ENCODE data around the gene SHCBP1L.

The SHCBP1L gene

GRCh38 chr1:182890927-182891610 is 61.9 kb downstream of the SHCBP1L start:
- no peak for DNase-seq (ENCODE audit: low spot score)

- DNase-seq (ENCODE audit: low spot score) = no peak
Measured at GRCh38 chr1:182889997-182890396, 63.0 kb downstream of the SHCBP1L start.

GRCh38 chr1:182888736-182889531 is 64.0 kb downstream of the SHCBP1L start:
- no peak for DNase-seq (ENCODE audit: low spot score)

- no peak for DNase-seq (ENCODE audit: low spot score)
Measured at GRCh38 chr1:182886985-182887384, 66.0 kb downstream of the SHCBP1L start.

GRCh38 chr1:182885591-182885990 is 67.4 kb downstream of the SHCBP1L start:
- no peak for DNase-seq (ENCODE audit: low spot score)

GRCh38 chr1:182884872-182885271 is 68.1 kb downstream of the SHCBP1L start:
- no peak for DNase-seq (ENCODE audit: low spot score)

- no peak for DNase-seq (ENCODE audit: low spot score)
Measured at GRCh38 chr1:182877842-182878241, 75.1 kb downstream of the SHCBP1L start.

GRCh38 chr1:182877331-182877730 is 75.6 kb downstream of the SHCBP1L start:
- DNase-seq (ENCODE audit: low spot score) = no peak

GRCh38 chr1:182875889-182876288 is 77.1 kb downstream of the SHCBP1L start:
- no peak for DNase-seq (ENCODE audit: low spot score)

- DNase-seq (ENCODE audit: low spot score) = no peak
Measured at GRCh38 chr1:182872881-182873280, 80.1 kb downstream of the SHCBP1L start.

GRCh38 chr1:182869241-182869666 is 83.7 kb downstream of the SHCBP1L start:
- peak; percentile 26 for DNase-seq (ENCODE audit: low spot score)

- DNase-seq (ENCODE audit: low spot score) = no peak
Measured at GRCh38 chr1:182867861-182868260, 85.1 kb downstream of the SHCBP1L start.

- no peak for DNase-seq (ENCODE audit: low spot score)
Measured at GRCh38 chr1:182863940-182864339, 89.0 kb downstream of the SHCBP1L start.

GRCh38 chr1:182862827-182863226 is 90.1 kb downstream of the SHCBP1L start:
- DNase-seq (ENCODE audit: low spot score) = no peak

GRCh38 chr1:182861994-182862393 is 91.0 kb downstream of the SHCBP1L start:
- DNase-seq (ENCODE audit: low spot score) = no peak

GRCh38 chr1:182860658-182861057 is 92.3 kb downstream of the SHCBP1L start:
- DNase-seq (ENCODE audit: low spot score) = no peak

GRCh38 chr1:182857212-182857611 is 95.8 kb downstream of the SHCBP1L start:
- no peak for DNase-seq (ENCODE audit: low spot score)

- no peak for DNase-seq (ENCODE audit: low spot score)
Measured at GRCh38 chr1:182855911-182856310, 97.1 kb downstream of the SHCBP1L start.

- no peak for DNase-seq (ENCODE audit: low spot score)
Measured at GRCh38 chr1:182851825-182852224, 101.1 kb downstream of the SHCBP1L start.

- DNase-seq (ENCODE audit: low spot score) = no peak
Measured at GRCh38 chr1:182850319-182850718, 102.6 kb downstream of the SHCBP1L start.

Data from RKO (cell line).